HepG2 (cell line): Measurements from ENCODE around the gene STK24. TPM values are rescaled to one million over a fixed set of nuclear protein-coding genes. Genes with fewer than 3 reads are reported as not detected.

Experiments used
- ATAC-seq: fragments of 200-7000 bp; cut with Tn5 transposase; 3 replicates; pipeline ENCODE4 v1.9.1; 2020; ENCODE audit warnings: mild to moderate bottlenecking, moderate library complexity
- BruUV-seq: library from RNA; stranded (reverse); fragments of 400-500 nt; replicated peaks from 2 replicates; lab custom pipeline; 2021; lab: Mats Ljungman, UMichigan
- CTCF ChIA-PET: fragments of 300-600 bp; formaldehyde crosslinking; extraction: SDS; loops from one replicate; lab custom pipeline; 2021; ENCODE audit warnings: low total read pairs, inconsistent platforms, low intra/inter-chr PET ratio; lab: Yijun Ruan, JAX
- POLR2A ChIA-PET: fragments of 350-600 bp; sonication (Branson Sonifier 250); formaldehyde crosslinking; loops from one replicate; lab custom pipeline; 2020; ENCODE audit warnings: antibody characterized with exemption, inconsistent platforms; lab: Yijun Ruan, JAX
- DNase-seq: peaks from one replicate; pipeline ENCODE4 v3.0.0-alpha.2; 2015; ENCODE audit warnings: low spot score
- FAIRE-seq: peaks from 3 replicates; lab custom pipeline; 2011; peaks lifted over from hg19 to GRCh38; lab: Jason Lieb, UNC
- H2AFZ ChIP-seq: one replicate; pipeline ENCODE4 v1.6.1; 2011; ENCODE audit warnings: low read length, inconsistent platforms
- H3K27ac ChIP-seq: fragments of 300-600 bp; 3 replicates; pipeline ENCODE4 v1.8.0; 2011; ENCODE audit warnings: mixed run types, mild to moderate bottlenecking, mixed read lengths, low read length, inconsistent platforms; ENCODE audit not compliant: insufficient read depth; ENCODE audit errors: extremely low read length
- H3K27me3 ChIP-seq, 2 experiments: fragments of 200-600 bp in 1 of 2; 2 replicates in 1 of 2; 3 replicates in 1 of 2; pipeline versions ENCODE4 v1.6.0 to v1.8.0; 2011; ENCODE audit warnings: low read length in 2 of 2, mild to moderate bottlenecking in 2 of 2, moderate library complexity in 2 of 2, inconsistent platforms in 1 of 2; ENCODE audit not compliant: insufficient read depth in 2 of 2, control insufficient read depth in 1 of 2
- H3K36me3 ChIP-seq, 2 experiments: fragments of 200-600 bp in 1 of 2; replicated peaks in 1 of 2; 2 replicates in 1 of 2; 3 replicates in 1 of 2; pipeline versions ENCODE4 v1.5.1 to v1.8.0; 2011; ENCODE audit warnings: low read length in 2 of 2, inconsistent platforms in 1 of 2; ENCODE audit not compliant: insufficient read depth in 2 of 2, control insufficient read depth in 1 of 2
- H3K4me1 ChIP-seq: 2 replicates; pipeline ENCODE4 v1.5.1; 2012; ENCODE audit warnings: low read length, inconsistent platforms; ENCODE audit not compliant: insufficient read depth
- H3K4me2 ChIP-seq: 2 replicates; pipeline ENCODE4 v1.6.0; 2011; ENCODE audit warnings: low read depth, low read length, inconsistent platforms
- H3K4me3 ChIP-seq, 3 experiments: fragments of 200-600 bp in 1 of 3; sonication (generic), shearing (Covaris generic) in 1 of 3; replicated peaks in 1 of 3; 2 replicates each; pipeline ENCODE4 v1.5.1; 2011 to 2016; ENCODE audit warnings: low read length in 3 of 3, inconsistent platforms in 2 of 3, low read depth in 2 of 3, mild to moderate bottlenecking in 2 of 3, control low read depth in 1 of 3, mixed read lengths in 1 of 3; ENCODE audit not compliant: insufficient read depth in 1 of 3
- H3K79me2 ChIP-seq: one replicate; pipeline ENCODE4 v1.6.1; 2011; ENCODE audit warnings: low read length, inconsistent platforms; ENCODE audit not compliant: insufficient read depth
- H3K9ac ChIP-seq: 2 replicates; pipeline ENCODE4 v1.6.0; 2011; ENCODE audit warnings: mild to moderate bottlenecking, low read depth, low read length, inconsistent platforms; ENCODE audit not compliant: insufficient read depth
- H3K9me3 ChIP-seq: 2 replicates; pipeline ENCODE4 v1.5.1; 2012; ENCODE audit warnings: mild to moderate bottlenecking, low read length
- H4K20me1 ChIP-seq: 2 replicates; pipeline ENCODE4 v1.6.0; 2011; ENCODE audit warnings: inconsistent platforms, mild to moderate bottlenecking, low read length, moderate library complexity; ENCODE audit not compliant: insufficient read depth
- CREB1 ChIP-seq, 2 experiments: fragments of 450-650 bp in 1 of 2; IDR thresholded peaks; 2 replicates each; pipeline ENCODE4 v1.6.1; 2016 to 2017; ENCODE audit warnings: control low read depth in 1 of 2, mild to moderate bottlenecking in 1 of 2, missing compliant biosample characterization in 1 of 2, missing genetic modification characterization in 1 of 2
- CTCF ChIP-seq: sonication (generic); formaldehyde crosslinking; IDR thresholded peaks from 2 replicates; pipeline ENCODE4 v1.5.0; 2020; ENCODE audit warnings: mild to moderate bottlenecking, missing genetic modification reagents, moderate library complexity
- DMTF1 ChIP-seq: sonication (generic); formaldehyde crosslinking; IDR thresholded peaks from 2 replicates; pipeline ENCODE4 v1.4.0; 2020; ENCODE audit warnings: mild to moderate bottlenecking, missing genetic modification reagents
- ELF4 ChIP-seq: sonication (generic); formaldehyde crosslinking; IDR thresholded peaks from 2 replicates; pipeline ENCODE4 v1.5.0; 2020; ENCODE audit warnings: missing genetic modification reagents, mild to moderate bottlenecking, moderate library complexity, borderline replicate concordance
- FOXA3 ChIP-seq: IDR thresholded peaks from 2 replicates; pipeline ENCODE4 v1.6.1; 2016; ENCODE audit warnings: missing genetic modification reagents, missing compliant biosample characterization
- FOXJ3 ChIP-seq: sonication (generic); formaldehyde crosslinking; IDR thresholded peaks from 2 replicates; pipeline ENCODE4 v1.4.0; 2020; ENCODE audit warnings: missing genetic modification reagents, mild to moderate bottlenecking, borderline replicate concordance
- FOXM1 ChIP-seq: sonication (generic); formaldehyde crosslinking; IDR thresholded peaks from 2 replicates; pipeline ENCODE4 v1.5.0; 2020; ENCODE audit warnings: missing genetic modification reagents
- GLI4 ChIP-seq: sonication (generic); formaldehyde crosslinking; IDR thresholded peaks from 2 replicates; pipeline ENCODE4 v1.5.1; 2020; ENCODE audit warnings: missing genetic modification reagents, mild to moderate bottlenecking, moderate library complexity, borderline replicate concordance
- MLX ChIP-seq: IDR thresholded peaks from 2 replicates; pipeline ENCODE4 v1.6.1; 2016
- PCBP2 ChIP-seq: fragments of 200-400 bp; formaldehyde crosslinking; optimal IDR thresholded peaks from 2 replicates; pipeline ENCODE3; 2018; ENCODE audit warnings: low read length, low read depth; ENCODE audit not compliant: poor library complexity, severe bottlenecking
- SMARCE1 ChIP-seq: fragments of 450-650 bp; IDR thresholded peaks from 2 replicates; pipeline ENCODE4 v1.6.1; 2017; ENCODE audit warnings: borderline replicate concordance
- ZFP91 ChIP-seq: sonication (generic); formaldehyde crosslinking; IDR thresholded peaks from 2 replicates; pipeline ENCODE4 v1.9.0; 2022; ENCODE audit warnings: missing genetic modification reagents, mild to moderate bottlenecking, borderline replicate concordance
- ZNF121 ChIP-seq: sonication (generic); formaldehyde crosslinking; IDR thresholded peaks from 2 replicates; pipeline ENCODE4 v1.5.0; 2020; ENCODE audit warnings: mild to moderate bottlenecking, missing genetic modification reagents
- ZNF143 ChIP-seq: sonication (generic); formaldehyde crosslinking; IDR thresholded peaks from 2 replicates; pipeline ENCODE4 v1.4.0; 2020; ENCODE audit warnings: missing genetic modification reagents
- ZNF383 ChIP-seq: sonication (generic); formaldehyde crosslinking; IDR thresholded peaks from 2 replicates; pipeline ENCODE4 v1.4.0; 2020; ENCODE audit warnings: missing genetic modification reagents, mild to moderate bottlenecking, borderline replicate concordance
- ZNF547 ChIP-seq: sonication (generic); formaldehyde crosslinking; IDR thresholded peaks from 2 replicates; pipeline ENCODE4 v1.5.1; 2020; ENCODE audit warnings: mild to moderate bottlenecking, missing genetic modification reagents
- ZNF770 ChIP-seq: sonication (generic); formaldehyde crosslinking; IDR thresholded peaks from 2 replicates; pipeline ENCODE4 v1.5.0; 2020; ENCODE audit warnings: mild to moderate bottlenecking, missing genetic modification reagents
- WGBS: methylation state at CpG from one replicate; pipeline ENCODE4 v1.1.6; 2017; ENCODE audit warnings: low lambda C conversion rate; 5-methylcytosine and 5-hydroxymethylcytosine counted together
- in situ Hi-C: cut with HindIII; loops from 2 replicates; pipeline ENCODE4 v1.10.0; 2017; ENCODE audit warnings: low pct_unique_long_range_greater_than_20kb; ENCODE audit not compliant: extremely low pct_ligation_motif_present
- intact Hi-C: fragments of 100-400 bp; cut with micrococcal nuclease; formaldehyde crosslinking; loops from one replicate; pipeline ENCODE4 v1.10.0; 2022; ENCODE audit not compliant: unreplicated experiment
- polyA plus RNA-seq, 8 experiments: library from polyadenylated mRNA; depleted of rRNA in 3 of 8; stranded (reverse) in 7 of 8; unstranded in 1 of 8; fragments of >200 nt; fragmentation: Illumina TruSeq in 4 of 8; extraction: Trizol in 4 of 8; gene quantifications; 2 replicates each; pipeline versions ENCODE4 v1.2.1 to v1.2.3, GENCODE V29; 2011 to 2016; ENCODE audit warnings: low read depth in 4 of 8, missing spikeins in 1 of 8, mixed read lengths in 1 of 8; ENCODE audit not compliant: insufficient read depth in 1 of 8
- total RNA-seq, 5 experiments: library from RNA; depleted of rRNA; stranded (reverse); fragments of >200 nt; fragmentation: Illumina TruSeq; extraction: Trizol; gene quantifications; 2 replicates each; pipeline ENCODE4 v1.2.3, GENCODE V29; 2016; ENCODE audit warnings: low read depth in 1 of 5

Gene STK24
- total and polyA plus RNA-seq, 2 of the 13 experiments (the other 11 are each of a cell fraction or from before 2014, with no cell fraction given), result 51.3 to 73.0 TPM

GRCh38 chr13:98513837-98514236 lies 63.1 kb downstream of the STK24 start:
- intact Hi-C loops (no loop called here), in situ Hi-C loops (no loop called here)
- no peak overlapping the region for H3K27ac ChIP-seq
- no peak for FAIRE-seq
- no peak overlapping the region for H3K4me2 ChIP-seq
- H3K36me3 ChIP-seq, result peaks cover 15 to 46% of the 10 kb centered on the region in 2 experiments
- H3K4me3 ChIP-seq, result no peak overlapping the region
- peaks cover 87% of the 10 kb centered on the region for H3K79me2 ChIP-seq
- 97% methylated on average over 2 of the region's 2 CpGs for WGBS
- no peak for DNase-seq
- H3K9ac ChIP-seq, result no peak overlapping the region
- peaks cover 13% of the 10 kb centered on the region; the same call in 1 of the 2 replicates for H4K20me1 ChIP-seq
- H3K4me1 ChIP-seq, result peaks cover 40% of the 10 kb centered on the region
- no peaks in the 10 kb centered on the region for H3K9me3 ChIP-seq
- no peak overlapping the region for H2AFZ ChIP-seq
- POLR2A ChIA-PET, result no interaction called here
- no peaks in the 10 kb centered on the region for H3K27me3 ChIP-seq
- CTCF ChIA-PET, result no interaction called here
- no peak for ATAC-seq
- no TSS peak for BruUV-seq
- TF ChIP-seq GLI4 (CRISPR knock-in tag) (no peak), CREB1 (IDR thresholded peaks at IDR 0.05) (no peak), CREB1 (CRISPR knock-in tag; IDR thresholded peaks at IDR 0.05) (no peak), FOXA3 (CRISPR knock-in tag) (no peak), ZNF121 (no peak), ELF4 (CRISPR knock-in tag) (no peak), SMARCE1 (no peak), FOXJ3 (CRISPR knock-in tag) (no peak), ZNF547 (CRISPR knock-in tag) (no peak), DMTF1 (no peak), ZNF770 (no peak), MLX (no peak), ZNF143 (CRISPR knock-in tag) (no peak), ZNF383 (CRISPR knock-in tag) (no peak), FOXM1 (CRISPR knock-in tag) (no peak), PCBP2 (no peak), CTCF (CRISPR knock-in tag) (no peak), ZFP91 (no peak)
